Endothelial cell of umbilical vein (primary cell): ENCODE data around the gene PID1. TPM values are rescaled to one million over a fixed set of nuclear protein-coding genes. Genes with fewer than 3 reads are reported as not detected.

Experiments
- BruUV-seq: library from RNA; stranded (reverse); fragments of 400-500 nt; replicated peaks from 2 replicates; lab custom pipeline; 2021; lab: Mats Ljungman, UMichigan
- CTCF ChIA-PET: fragments of 300-600, 350-600 bp; sonication (Branson Sonifier 250); formaldehyde crosslinking; loops from one replicate; lab custom pipeline; 2021; ENCODE audit warnings: antibody characterized with exemption, inconsistent platforms; lab: Charles Lee
- POLR2A ChIA-PET: fragments of 300-600, 350-600 bp; sonication (Branson Sonifier 250); formaldehyde crosslinking; loops from one replicate; lab custom pipeline; 2021; ENCODE audit warnings: antibody characterized with exemption, inconsistent platforms; lab: Charles Lee
- DNase-seq: peaks from one replicate; pipeline ENCODE4 v3.0.0-alpha.2; 2011; ENCODE audit warnings: low read depth, low spot score
- FAIRE-seq: peaks from 2 replicates; lab custom pipeline; 2011; peaks lifted over from hg19 to GRCh38; lab: Jason Lieb, UNC
- H2AFZ ChIP-seq: 2 replicates; pipeline ENCODE4 v1.6.0; 2012; ENCODE audit warnings: low read depth, low read length, control low read depth, inconsistent platforms
- H3K27ac ChIP-seq: 2 replicates; pipeline ENCODE4 v1.5.1; 2011; ENCODE audit warnings: low read depth, mild to moderate bottlenecking, control low read depth, low read length, moderate library complexity; ENCODE audit not compliant: insufficient read depth
- H3K27me3 ChIP-seq, 2 experiments: 2 replicates each; pipeline versions ENCODE4 v1.6.0 to v1.6.1; 2011; ENCODE audit warnings: low read length in 2 of 2, mixed read lengths in 1 of 2; ENCODE audit not compliant: control insufficient read depth in 2 of 2, insufficient read depth in 2 of 2
- H3K36me3 ChIP-seq, 2 experiments: 2 replicates in 1 of 2; 3 replicates in 1 of 2; pipeline ENCODE4 v1.5.1; 2011; ENCODE audit warnings: low read length in 2 of 2, mild to moderate bottlenecking in 1 of 2, moderate library complexity in 1 of 2; ENCODE audit not compliant: control insufficient read depth in 2 of 2, insufficient read depth in 2 of 2; ENCODE audit errors: extremely low read depth in 1 of 2
- H3K4me1 ChIP-seq: 3 replicates; pipeline ENCODE4 v1.5.1; 2011; ENCODE audit warnings: mild to moderate bottlenecking, low read length; ENCODE audit not compliant: control insufficient read depth, insufficient read depth; ENCODE audit errors: extremely low read depth
- H3K4me2 ChIP-seq: 2 replicates; pipeline ENCODE4 v1.6.1; 2011; ENCODE audit warnings: low read length, control low read depth, mixed read lengths; ENCODE audit not compliant: insufficient read depth
- H3K4me3 ChIP-seq, 3 experiments: fragments of 200-600 bp in 1 of 3; sonication (generic), shearing (Covaris generic) in 1 of 3; replicated peaks in 1 of 3; 2 replicates each; pipeline ENCODE4 v1.5.1; 2011 to 2016; ENCODE audit warnings: control low read depth in 3 of 3, low read length in 3 of 3, mild to moderate bottlenecking in 2 of 3, inconsistent platforms in 1 of 3, low read depth in 1 of 3, moderate library complexity in 1 of 3; ENCODE audit not compliant: insufficient read depth in 1 of 3
- H3K79me2 ChIP-seq: 2 replicates; pipeline ENCODE4 v1.6.0; 2012; ENCODE audit warnings: low read length, inconsistent platforms; ENCODE audit not compliant: control insufficient read depth, insufficient read depth
- H3K9ac ChIP-seq: replicated peaks from 2 replicates; pipeline ENCODE3; 2011; ENCODE audit warnings: low read length, control low read depth; ENCODE audit not compliant: insufficient read depth; ENCODE audit errors: extremely low read depth
- H3K9me1 ChIP-seq: replicated peaks from 3 replicates; pipeline ENCODE4 v1.6.0; 2011; ENCODE audit warnings: mild to moderate bottlenecking, low read length; ENCODE audit not compliant: control insufficient read depth, insufficient read depth; ENCODE audit errors: extremely low read depth
- H3K9me3 ChIP-seq: replicated peaks from 2 replicates; pipeline ENCODE4 v1.5.1; 2012; ENCODE audit warnings: low read length, inconsistent platforms; ENCODE audit not compliant: control insufficient read depth, insufficient read depth
- H4K20me1 ChIP-seq: replicated peaks from 2 replicates; pipeline ENCODE3; 2011; ENCODE audit warnings: mild to moderate bottlenecking, low read length; ENCODE audit not compliant: control insufficient read depth, insufficient read depth; ENCODE audit errors: extremely low read depth
- CTCF ChIP-seq, 2 donors: IDR thresholded peaks; 1 replicate in 1 of 2; 2 replicates in 1 of 2; pipeline ENCODE4 v1.5.1; 2011; ENCODE audit warnings: low read length in 2 of 2, mild to moderate bottlenecking in 2 of 2, moderate library complexity in 2 of 2, control low read depth in 1 of 2, inconsistent platforms in 1 of 2, low read depth in 1 of 2; ENCODE audit not compliant: insufficient read depth in 1 of 2; ENCODE audit errors: extremely low read depth in 1 of 2
- EZH2 ChIP-seq: IDR thresholded peaks from 2 replicates; pipeline ENCODE4 v1.6.1; 2012; ENCODE audit warnings: borderline replicate concordance, low read depth, mild to moderate bottlenecking, moderate library complexity, low read length, inconsistent platforms; ENCODE audit not compliant: severe bottlenecking
- FOS ChIP-seq: IDR thresholded peaks from 2 replicates; pipeline ENCODE4 v1.6.1; 2011; ENCODE audit warnings: mild to moderate bottlenecking, low read length, moderate library complexity, borderline replicate concordance; ENCODE audit not compliant: insufficient read depth
- JUN ChIP-seq: IDR thresholded peaks from 2 replicates; pipeline ENCODE4 v1.6.1; 2011; ENCODE audit warnings: borderline replicate concordance, low read depth; ENCODE audit not compliant: insufficient read length, insufficient read depth
- MAX ChIP-seq: IDR thresholded peaks from 2 replicates; pipeline ENCODE4 v1.6.1; 2011; ENCODE audit not compliant: insufficient read depth, insufficient read length
- MYC ChIP-seq: IDR thresholded peaks from one replicate; pipeline ENCODE4 v1.6.1; 2011; ENCODE audit warnings: mild to moderate bottlenecking, low read depth, low read length
- POLR2A ChIP-seq: IDR thresholded peaks from 2 replicates; pipeline ENCODE4 v1.6.1; 2012; ENCODE audit warnings: low read depth, mild to moderate bottlenecking, control low read depth, low read length
- POLR2AphosphoS5 ChIP-seq: IDR thresholded peaks from 2 replicates; pipeline ENCODE4 v1.6.1; 2012; ENCODE audit warnings: low read depth, mild to moderate bottlenecking, control low read depth, low read length, moderate library complexity; ENCODE audit not compliant: insufficient read depth
- dilution Hi-C: fragments of 300-500 bp; cut with MboI; formaldehyde crosslinking; loops from one replicate; pipeline ENCODE4 v1.15.0; 2019; ENCODE audit warnings: low sequenced_read_pairs; ENCODE audit not compliant: extremely low pct_ligation_motif_present
- intact Hi-C: fragments of 100-400 bp; cut with micrococcal nuclease; formaldehyde crosslinking; loops from one replicate; pipeline ENCODE4 v1.10.0; 2022
- polyA plus RNA-seq, 4 experiments: library from polyadenylated mRNA; depleted of rRNA in 3 of 4; stranded (reverse) in 3 of 4; unstranded in 1 of 4; fragments of >200 nt; gene quantifications; 2 replicates each; pipeline versions ENCODE4 v1.2.1 to v1.2.3, GENCODE V29; 2011 to 2012; ENCODE audit warnings: missing spikeins in 1 of 4
- total RNA-seq: library from RNA; stranded (reverse); gene quantifications from 2 replicates; pipeline ENCODE4 v1.2.3, GENCODE V29; 2021

The PID1 gene
- total and polyA plus RNA-seq, 2 donors (not counting 3 experiments of a cell fraction or from before 2014, with no cell fraction given) = not detected

- no peak overlapping the region for H3K4me3 ChIP-seq
- H2AFZ ChIP-seq = no peak overlapping the region
- no TSS peak for BruUV-seq
- ChIA-PET POLR2A (no interaction called here), CTCF (no interaction called here)
- intact Hi-C loops = no loop called here
- no peaks in the 10 kb centered on the region for H3K4me1 ChIP-seq
- H3K36me3 ChIP-seq = no peaks in the 10 kb centered on the region
- no peaks in the 10 kb centered on the region for H3K79me2 ChIP-seq
- no peaks in the 10 kb centered on the region for H3K27me3 ChIP-seq
- peaks cover 2% of the 10 kb centered on the region for H3K9me3 ChIP-seq
- FAIRE-seq (no peak), DNase-seq (no peak)
- no peak overlapping the region for H3K9ac ChIP-seq
- dilution Hi-C loops = no loop called here
- H3K4me2 ChIP-seq = no peak overlapping the region
- H3K9me1 ChIP-seq = no peaks in the 10 kb centered on the region
- H4K20me1 ChIP-seq = no peaks in the 10 kb centered on the region
- no peak for TF ChIP-seq MAX
- no peak for TF ChIP-seq JUN
- no peak for TF ChIP-seq POLR2AphosphoS5
- H3K27ac ChIP-seq = no peak overlapping the region
Measured at GRCh38 chr2:229032608-229033234, 238.4 kb downstream of the PID1 start.

- Histone ChIP-seq H3K4me2 (no peak overlapping the region), H3K9ac (no peak overlapping the region), H3K9me3 (peaks cover 6% of the 10 kb centered on the region), H3K27me3 (no peaks in the 10 kb centered on the region), H4K20me1 (no peaks in the 10 kb centered on the region), H2AFZ (no peak overlapping the region), H3K36me3 (no peaks in the 10 kb centered on the region), H3K4me3 (no peak overlapping the region), H3K9me1 (no peaks in the 10 kb centered on the region), H3K79me2 (no peaks in the 10 kb centered on the region), H3K27ac (no peak overlapping the region), H3K4me1 (no peaks in the 10 kb centered on the region)
- FAIRE-seq = no peak
- no TSS peak for BruUV-seq
- intact Hi-C loops (no loop called here), dilution Hi-C loops (no loop called here)
- CTCF ChIA-PET = no interaction called here
- POLR2A ChIA-PET = no interaction called here
- no peak for DNase-seq
- TF ChIP-seq FOS (no peak), MYC (no peak), MAX (no peak), EZH2 (no peak), CTCF (IDR thresholded peaks at IDR 0.05; ENCODE audit: extremely low read depth in 1 of 2, insufficient read depth in 1 of 2, low read depth in 1 of 2, low read length in 2 of 2) (no peak), POLR2A (no peak), POLR2AphosphoS5 (no peak)
Measured at GRCh38 chr2:229027353-229028105, 243.6 kb downstream of the PID1 start.
